Neural cell (in vitro differentiated cells): ENCODE measurements around the gene RAB40C. TPM values are rescaled to one million over a fixed set of nuclear protein-coding genes. Genes with fewer than 3 reads are reported as not detected.

ENCODE experiments used
- H2AFZ ChIP-seq: fragments of 200-600, 300-800 bp; sonication (generic), shearing (Covaris generic); 2 replicates; pipeline ENCODE4 v1.6.0; 2014; ENCODE audit warnings: low read depth, mild to moderate bottlenecking, antibody characterized with exemption, low read length, moderate library complexity
- H3F3A ChIP-seq: fragments of 200-600 bp; shearing (Covaris generic); 2 replicates; pipeline ENCODE4 v1.6.1; 2016; ENCODE audit warnings: mild to moderate bottlenecking, moderate library complexity, mixed read lengths, antibody characterized with exemption, low read length; ENCODE audit not compliant: insufficient read depth, poor library complexity, severe bottlenecking
- H3K27ac ChIP-seq: fragments of 200-600, 300-800 bp; sonication (generic), shearing (Covaris generic); 2 replicates; pipeline ENCODE4 v1.5.1; 2014; ENCODE audit warnings: mild to moderate bottlenecking, low read length, moderate library complexity
- H3K27me3 ChIP-seq: fragments of 300-800, 200-600 bp; sonication (generic), shearing (Covaris generic); 2 replicates; pipeline ENCODE4 v1.6.0; 2014; ENCODE audit warnings: mild to moderate bottlenecking, low read depth, low read length, moderate library complexity; ENCODE audit not compliant: insufficient read depth
- H3K36me3 ChIP-seq: fragments of 300-800, 200-600 bp; sonication (generic), shearing (Covaris generic); 2 replicates; pipeline ENCODE4 v1.5.1; 2014; ENCODE audit warnings: mild to moderate bottlenecking, antibody characterized with exemption, low read length, moderate library complexity; ENCODE audit not compliant: insufficient read depth
- H3K4me2 ChIP-seq: fragments of 300-800, 200-600 bp; sonication (generic), shearing (Covaris generic); 2 replicates; pipeline ENCODE4 v1.6.0; 2014; ENCODE audit warnings: mild to moderate bottlenecking, low read length
- H3K4me3 ChIP-seq: fragments of 300-800, 200-600 bp; sonication (generic), shearing (Covaris generic); 2 replicates; pipeline ENCODE4 v1.5.1; 2014; ENCODE audit warnings: mild to moderate bottlenecking, low read length, moderate library complexity
- H3K79me2 ChIP-seq: fragments of 200-600 bp; shearing (Covaris generic); replicated peaks from 2 replicates; pipeline ENCODE4 v1.6.0; 2014; ENCODE audit warnings: mild to moderate bottlenecking, low read length, moderate library complexity; ENCODE audit not compliant: insufficient read depth
- H3K9ac ChIP-seq: fragments of 300-800, 200-600 bp; sonication (generic), shearing (Covaris generic); 2 replicates; pipeline ENCODE4 v1.6.1; 2016; ENCODE audit warnings: mild to moderate bottlenecking, low read length, mixed read lengths
- H3K9me2 ChIP-seq: fragments of 200-600 bp; shearing (Covaris generic); 2 replicates; pipeline ENCODE4 v1.6.1; 2016; ENCODE audit warnings: mild to moderate bottlenecking, low read length, mixed read lengths; ENCODE audit not compliant: insufficient read depth
- H3K9me3 ChIP-seq: fragments of 200-600, 300-800 bp; sonication (generic), shearing (Covaris generic); 2 replicates; pipeline ENCODE4 v1.6.1; 2016; ENCODE audit warnings: mild to moderate bottlenecking, mixed run types, low read length, moderate library complexity, mixed read lengths
- H4K20me1 ChIP-seq: fragments of 200-600 bp; shearing (Covaris generic); 2 replicates; pipeline ENCODE4 v1.6.1; 2016; ENCODE audit warnings: mild to moderate bottlenecking, mixed run types; ENCODE audit not compliant: insufficient read depth
- CTCF ChIP-seq: fragments of 450-650 bp; IDR thresholded peaks from 2 replicates; pipeline ENCODE4 v1.5.1; 2014; ENCODE audit warnings: antibody characterized with exemption, mild to moderate bottlenecking, moderate library complexity; ENCODE audit not compliant: poor library complexity, severe bottlenecking
- EP300 ChIP-seq: fragments of 450-650 bp; conservative IDR thresholded peaks from 2 replicates; pipeline ENCODE4 v1.6.1; 2014; ENCODE audit warnings: antibody characterized with exemption, mild to moderate bottlenecking, moderate library complexity; ENCODE audit not compliant: poor library complexity, severe bottlenecking
- EZH2 ChIP-seq: fragments of 200-600, 300-800 bp; shearing (Covaris generic), sonication (generic); IDR thresholded peaks from 2 replicates; pipeline ENCODE4 v1.6.1; 2014; ENCODE audit warnings: antibody characterized with exemption, low read length, borderline replicate concordance, mild to moderate bottlenecking; ENCODE audit not compliant: insufficient read depth, poor library complexity, severe bottlenecking
- MXI1 ChIP-seq: fragments of 450-650 bp; conservative IDR thresholded peaks from 2 replicates; pipeline ENCODE4 v1.6.1; 2014; ENCODE audit warnings: antibody characterized with exemption, mild to moderate bottlenecking; ENCODE audit not compliant: poor library complexity, severe bottlenecking
- POLR2AphosphoS5 ChIP-seq: IDR thresholded peaks from 2 replicates; pipeline ENCODE4 v1.6.1; 2012
- RAD21 ChIP-seq: fragments of 450-650 bp; conservative IDR thresholded peaks from 2 replicates; pipeline ENCODE4 v1.6.1; 2014; ENCODE audit warnings: antibody characterized with exemption, mild to moderate bottlenecking, moderate library complexity
- SMC3 ChIP-seq: fragments of 450-650 bp; conservative IDR thresholded peaks from 2 replicates; pipeline ENCODE4 v1.6.1; 2014; ENCODE audit warnings: antibody characterized with exemption, mild to moderate bottlenecking, moderate library complexity; ENCODE audit not compliant: poor library complexity
- TAF1 ChIP-seq: IDR thresholded peaks from 2 replicates; pipeline ENCODE4 v1.6.1; 2012; ENCODE audit warnings: low read depth
- polyA plus RNA-seq: library from polyadenylated mRNA; depleted of rRNA; stranded (reverse); fragments of >200 nt; gene quantifications from 2 replicates; pipeline ENCODE4 v1.2.3, GENCODE V29; 2014
- TF ChIP-seq, protein P1 (sequence below): IDR thresholded peaks from 2 replicates; pipeline ENCODE4 v1.6.1; 2012; ENCODE audit warnings: borderline replicate concordance

Gene RAB40C
- polyA plus RNA-seq, 1 donor from 2014 or later: 40.7 TPM

DNA sequence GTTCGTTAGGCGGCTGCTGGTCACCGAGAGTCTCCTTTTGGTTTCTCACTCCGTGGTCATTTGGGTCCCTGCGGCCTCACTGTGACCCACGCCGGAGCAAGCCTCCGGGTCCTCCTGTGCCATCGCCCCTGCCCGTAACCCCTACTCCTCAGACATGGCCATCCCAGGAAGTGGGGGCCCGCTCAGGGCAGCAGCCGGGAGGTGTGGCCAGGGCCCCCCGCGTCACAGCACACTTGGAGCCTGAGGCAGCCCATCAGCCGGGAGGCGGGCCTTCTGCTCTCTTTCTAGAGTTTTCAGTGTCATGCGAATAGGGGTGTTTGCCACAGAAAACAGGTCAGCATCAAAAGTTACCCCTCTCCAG is 33.0 kb downstream of the RAB40C start:
- H3K4me2 ChIP-seq: no peak overlapping the region
- no peaks in the 10 kb centered on the region for H3K36me3 ChIP-seq
- no peak overlapping the region for H2AFZ ChIP-seq
- no peaks in the 10 kb centered on the region for H3F3A ChIP-seq
- H3K9ac ChIP-seq: no peak overlapping the region
- H4K20me1 ChIP-seq: no peaks in the 10 kb centered on the region
- H3K27ac ChIP-seq: no peak overlapping the region
- no peaks in the 10 kb centered on the region for H3K79me2 ChIP-seq
- no peak overlapping the region for H3K4me3 ChIP-seq
- H3K9me3 ChIP-seq: no peaks in the 10 kb centered on the region
- H3K27me3 ChIP-seq: no peaks in the 10 kb centered on the region
- H3K9me2 ChIP-seq: no peaks in the 10 kb centered on the region
- no peak for TF ChIP-seq SMC3
- TF ChIP-seq EP300: no peak
- no peak for TF ChIP-seq CTCF
- TF ChIP-seq EZH2: no peak
- TF ChIP-seq, protein P1, sequence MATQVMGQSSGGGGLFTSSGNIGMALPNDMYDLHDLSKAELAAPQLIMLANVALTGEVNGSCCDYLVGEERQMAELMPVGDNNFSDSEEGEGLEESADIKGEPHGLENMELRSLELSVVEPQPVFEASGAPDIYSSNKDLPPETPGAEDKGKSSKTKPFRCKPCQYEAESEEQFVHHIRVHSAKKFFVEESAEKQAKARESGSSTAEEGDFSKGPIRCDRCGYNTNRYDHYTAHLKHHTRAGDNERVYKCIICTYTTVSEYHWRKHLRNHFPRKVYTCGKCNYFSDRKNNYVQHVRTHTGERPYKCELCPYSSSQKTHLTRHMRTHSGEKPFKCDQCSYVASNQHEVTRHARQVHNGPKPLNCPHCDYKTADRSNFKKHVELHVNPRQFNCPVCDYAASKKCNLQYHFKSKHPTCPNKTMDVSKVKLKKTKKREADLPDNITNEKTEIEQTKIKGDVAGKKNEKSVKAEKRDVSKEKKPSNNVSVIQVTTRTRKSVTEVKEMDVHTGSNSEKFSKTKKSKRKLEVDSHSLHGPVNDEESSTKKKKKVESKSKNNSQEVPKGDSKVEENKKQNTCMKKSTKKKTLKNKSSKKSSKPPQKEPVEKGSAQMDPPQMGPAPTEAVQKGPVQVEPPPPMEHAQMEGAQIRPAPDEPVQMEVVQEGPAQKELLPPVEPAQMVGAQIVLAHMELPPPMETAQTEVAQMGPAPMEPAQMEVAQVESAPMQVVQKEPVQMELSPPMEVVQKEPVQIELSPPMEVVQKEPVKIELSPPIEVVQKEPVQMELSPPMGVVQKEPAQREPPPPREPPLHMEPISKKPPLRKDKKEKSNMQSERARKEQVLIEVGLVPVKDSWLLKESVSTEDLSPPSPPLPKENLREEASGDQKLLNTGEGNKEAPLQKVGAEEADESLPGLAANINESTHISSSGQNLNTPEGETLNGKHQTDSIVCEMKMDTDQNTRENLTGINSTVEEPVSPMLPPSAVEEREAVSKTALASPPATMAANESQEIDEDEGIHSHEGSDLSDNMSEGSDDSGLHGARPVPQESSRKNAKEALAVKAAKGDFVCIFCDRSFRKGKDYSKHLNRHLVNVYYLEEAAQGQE: no peak
- TF ChIP-seq POLR2AphosphoS5: no peak
- no peak for TF ChIP-seq RAD21
- TF ChIP-seq TAF1: no peak
- no peak for TF ChIP-seq MXI1

DNA sequence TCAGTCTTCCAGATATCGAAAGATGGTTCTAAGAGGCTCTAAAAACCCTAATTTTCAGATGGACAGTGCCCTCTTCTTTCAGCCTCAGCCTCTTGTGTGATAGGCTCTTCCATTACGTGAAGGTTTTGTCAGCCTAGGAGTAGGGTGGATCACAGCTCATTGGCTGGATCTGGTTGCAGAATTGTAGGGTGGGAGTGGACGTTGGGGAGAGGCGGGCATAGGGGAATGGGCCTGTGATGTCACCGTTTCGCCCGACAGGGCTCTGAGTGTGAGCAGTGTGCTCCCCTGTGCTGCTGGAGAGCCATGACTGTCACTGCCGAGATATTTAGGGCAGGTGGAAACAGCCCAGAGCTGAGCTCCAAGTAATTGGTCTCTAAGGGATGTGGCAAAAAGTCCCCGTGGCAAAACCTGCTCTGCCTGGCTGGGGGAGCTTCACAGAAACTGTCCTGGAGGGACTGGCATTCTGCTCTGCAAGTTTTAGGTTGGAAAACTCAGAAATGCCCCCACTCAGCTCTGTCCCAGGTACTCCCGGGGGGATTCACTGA is 34.7 kb downstream of the RAB40C start:
- Histone ChIP-seq H3F3A (no peaks in the 10 kb centered on the region), H2AFZ (no peak overlapping the region), H3K4me2 (no peak overlapping the region), H3K9me2 (no peaks in the 10 kb centered on the region), H3K9me3 (no peaks in the 10 kb centered on the region), H3K9ac (no peak overlapping the region), H4K20me1 (no peaks in the 10 kb centered on the region), H3K79me2 (no peaks in the 10 kb centered on the region), H3K27me3 (no peaks in the 10 kb centered on the region), H3K27ac (no peak overlapping the region), H3K36me3 (no peaks in the 10 kb centered on the region), H3K4me3 (no peak overlapping the region)
- no peak for TF ChIP-seq CTCF
- TF ChIP-seq, protein P1: no peak
- TF ChIP-seq TAF1: no peak
- TF ChIP-seq MXI1: no peak
- TF ChIP-seq POLR2AphosphoS5: no peak
- TF ChIP-seq RAD21: no peak
